IPS-18c (cell line): ENCODE measurements around the gene CCKAR.

Experiments used
- H3K4me3 ChIP-seq: 2 replicates; pipeline ENCODE4 v1.7.0; 2013; ENCODE audit warnings: low read depth, mild to moderate bottlenecking, low read length, moderate library complexity; ENCODE audit not compliant: insufficient read depth
- H3K9me3 ChIP-seq: one replicate; pipeline ENCODE4 v1.6.1; 2013; ENCODE audit warnings: mild to moderate bottlenecking, low read length, moderate library complexity; ENCODE audit not compliant: control insufficient read depth, insufficient read depth

Gene CCKAR

GRCh38 chr4:26468283-26468949 lies 21.9 kb downstream of the CCKAR start:
- Histone ChIP-seq H3K9me3 (peaks cover 2% of the 10 kb centered on the region), H3K4me3 (no peak overlapping the region)

GRCh38 chr4:26467724-26468123 lies 22.6 kb downstream of the CCKAR start:
- H3K9me3 ChIP-seq = peaks cover 2% of the 10 kb centered on the region
- no peak overlapping the region for H3K4me3 ChIP-seq

- H3K9me3 ChIP-seq = peaks cover 2% of the 10 kb centered on the region
- no peak overlapping the region for H3K4me3 ChIP-seq
Measured at GRCh38 chr4:26466578-26467270, 23.6 kb downstream of the CCKAR start.

- H3K4me3 ChIP-seq = no peak overlapping the region
- peaks cover 2% of the 10 kb centered on the region for H3K9me3 ChIP-seq
Measured at GRCh38 chr4:26464420-26465095, 25.7 kb downstream of the CCKAR start.

- H3K9me3 ChIP-seq = peaks cover 2% of the 10 kb centered on the region
- H3K4me3 ChIP-seq = no peak overlapping the region
Measured at GRCh38 chr4:26463386-26463785, 26.9 kb downstream of the CCKAR start.

- Histone ChIP-seq H3K4me3 (no peak overlapping the region), H3K9me3 (peaks cover 2% of the 10 kb centered on the region)
Measured at GRCh38 chr4:26462874-26463273, 27.4 kb downstream of the CCKAR start.

GRCh38 chr4:26459756-26460530 lies 30.3 kb downstream of the CCKAR start:
- no peak overlapping the region for H3K4me3 ChIP-seq
- H3K9me3 ChIP-seq = peaks cover 2% of the 10 kb centered on the region

- H3K9me3 ChIP-seq = peaks cover 2% of the 10 kb centered on the region
- H3K4me3 ChIP-seq = no peak overlapping the region
Measured at GRCh38 chr4:26459054-26459755, 31.1 kb downstream of the CCKAR start.

GRCh38 chr4:26458157-26458561 lies 32.1 kb downstream of the CCKAR start:
- Histone ChIP-seq H3K4me3 (no peak overlapping the region), H3K9me3 (no peaks in the 10 kb centered on the region)

- H3K4me3 ChIP-seq = no peak overlapping the region
- H3K9me3 ChIP-seq = no peaks in the 10 kb centered on the region
Measured at GRCh38 chr4:26457412-26457811, 32.9 kb downstream of the CCKAR start.

- Histone ChIP-seq H3K9me3 (no peaks in the 10 kb centered on the region), H3K4me3 (no peak overlapping the region)
Measured at GRCh38 chr4:26455571-26455970, 34.7 kb downstream of the CCKAR start.

GRCh38 chr4:26454961-26455360 lies 35.3 kb downstream of the CCKAR start:
- no peaks in the 10 kb centered on the region for H3K9me3 ChIP-seq

GRCh38 chr4:26452565-26453531 lies 37.4 kb downstream of the CCKAR start:
- no peaks in the 10 kb centered on the region for H3K9me3 ChIP-seq

More at GRCh38 chr4:26454961-26455360, 35.3 kb downstream of the CCKAR start:
- no peak overlapping the region for H3K4me3 ChIP-seq

GRCh38 chr4:26451597-26451996 lies 38.7 kb downstream of the CCKAR start:
- H3K4me3 ChIP-seq = no peak overlapping the region
- no peaks in the 10 kb centered on the region for H3K9me3 ChIP-seq

More at GRCh38 chr4:26452565-26453531, 37.4 kb downstream of the CCKAR start:
- no peak overlapping the region for H3K4me3 ChIP-seq

GRCh38 chr4:26450418-26450817 lies 39.9 kb downstream of the CCKAR start:
- H3K9me3 ChIP-seq = no peaks in the 10 kb centered on the region
- H3K4me3 ChIP-seq = no peak overlapping the region

- Histone ChIP-seq H3K9me3 (no peaks in the 10 kb centered on the region), H3K4me3 (no peak overlapping the region)
Measured at GRCh38 chr4:26447378-26447777, 42.9 kb downstream of the CCKAR start.
